CD8-positive, alpha-beta memory T cell (primary cell): ENCODE data around the gene KISS1. TPM values are rescaled to one million over a fixed set of nuclear protein-coding genes. Genes with fewer than 3 reads are reported as not detected.

ENCODE experiments used
- CTCF ChIA-PET: fragments of 350-600 bp; sonication (Branson Sonifier 250); formaldehyde crosslinking; loops from one replicate; lab custom pipeline; 2021; ENCODE audit warnings: antibody characterized with exemption; lab: Charles Lee
- POLR2A ChIA-PET: fragments of 350-600 bp; sonication (Branson Sonifier 250); formaldehyde crosslinking; loops from one replicate; lab custom pipeline; 2021; ENCODE audit warnings: antibody characterized with exemption; lab: Charles Lee
- DNase-seq, 5 donors: peaks; one replicate each; pipeline versions ENCODE4 v3.0.0 to v3.0.0-alpha.2; 2020 to 2022; ENCODE audit warnings: mixed read lengths in 1 of 5
- H3K27ac ChIP-seq: one replicate; pipeline ENCODE4 v1.7.0; 2013; ENCODE audit warnings: low read depth, mild to moderate bottlenecking, low read length, moderate library complexity
- H3K27me3 ChIP-seq: 2 replicates; pipeline ENCODE4 v1.7.0; 2013; ENCODE audit warnings: low read length, mild to moderate bottlenecking; ENCODE audit not compliant: insufficient read depth, poor library complexity, severe bottlenecking
- H3K36me3 ChIP-seq: 2 replicates; pipeline ENCODE4 v1.7.0; 2013; ENCODE audit warnings: mild to moderate bottlenecking, low read length, moderate library complexity; ENCODE audit not compliant: insufficient read depth
- H3K4me1 ChIP-seq: 2 replicates; pipeline ENCODE4 v1.7.0; 2013; ENCODE audit warnings: mild to moderate bottlenecking, low read length, moderate library complexity; ENCODE audit not compliant: insufficient read depth
- H3K4me3 ChIP-seq: 2 replicates; pipeline ENCODE4 v1.7.0; 2013; ENCODE audit warnings: mild to moderate bottlenecking, low read length
- H3K9me3 ChIP-seq: 2 replicates; pipeline ENCODE4 v1.7.0; 2013; ENCODE audit warnings: mild to moderate bottlenecking, low read length
- H3K27ac Mint-ChIP-seq, 8 donors: one replicate each; pipeline ENCODE4 v1.8.0; 2020 to 2021; ENCODE audit warnings: mixed read lengths in 8 of 8, mild to moderate bottlenecking in 6 of 8, inconsistent platforms in 3 of 8, moderate library complexity in 3 of 8
- H3K27me3 Mint-ChIP-seq, 2 donors: one replicate each; pipeline ENCODE4 v1.8.0; 2020 to 2021; ENCODE audit warnings: mixed read lengths in 2 of 2, mild to moderate bottlenecking in 1 of 2, moderate library complexity in 1 of 2
- H3K36me3 Mint-ChIP-seq, 3 donors: one replicate each; pipeline ENCODE4 v1.8.0; 2020 to 2021; ENCODE audit warnings: mixed read lengths in 3 of 3, inconsistent platforms in 1 of 3, mild to moderate bottlenecking in 1 of 3
- H3K4me1 Mint-ChIP-seq, 3 donors: one replicate each; pipeline ENCODE4 v1.8.0; 2020 to 2021; ENCODE audit warnings: mixed read lengths in 3 of 3, inconsistent platforms in 1 of 3, mild to moderate bottlenecking in 1 of 3
- H3K4me3 Mint-ChIP-seq, 7 donors: one replicate each; pipeline ENCODE4 v1.8.0; 2020 to 2021; ENCODE audit warnings: mixed read lengths in 7 of 7, mild to moderate bottlenecking in 6 of 7, moderate library complexity in 4 of 7, inconsistent platforms in 2 of 7
- H3K9me3 Mint-ChIP-seq, 5 donors: one replicate each; pipeline ENCODE4 v1.8.0; 2020 to 2022; ENCODE audit warnings: mixed read lengths in 5 of 5, mild to moderate bottlenecking in 3 of 5, moderate library complexity in 2 of 5, inconsistent platforms in 1 of 5
- polyA plus RNA-seq: library from polyadenylated mRNA; unstranded; fragments of 300-500 nt; fragmentation: Illumina TruSeq; gene quantifications from one replicate; pipeline ENCODE4 v1.2.3, GENCODE V29; 2021
- total RNA-seq, 2 experiments: library from RNA; stranded (reverse); gene quantifications; one replicate each; pipeline ENCODE4 v1.2.3, GENCODE V29; 2021

The KISS1 gene
- total and polyA plus RNA-seq, 3 experiments from 2014 or later = not detected

DNA sequence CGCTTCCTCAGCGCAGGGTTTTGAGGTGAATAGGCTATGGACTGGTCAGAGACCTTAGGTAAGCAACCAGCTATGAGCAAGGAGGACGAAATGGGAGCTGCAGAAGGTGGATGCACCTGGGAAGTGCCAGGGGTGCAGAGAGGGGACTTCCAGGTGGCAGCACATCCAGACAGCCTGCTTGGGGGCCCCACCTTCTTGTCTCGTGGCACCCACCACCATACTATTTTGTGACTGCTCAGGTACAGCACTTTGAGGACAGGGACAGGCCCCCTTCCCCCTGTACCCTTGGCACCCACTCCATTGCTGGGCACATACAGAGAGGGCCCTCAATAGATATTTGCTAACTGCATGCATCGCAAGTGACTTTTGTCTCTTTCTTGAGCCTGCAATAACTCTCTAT, 777 bp upstream of the KISS1 start:
- CTCF ChIA-PET = interaction anchor here (0.8 kb wide), 1 partner anchor 10 kb away, joined by 3 read pairs; no protein-coding TSS in a partner anchor
- H3K27ac ChIP-seq = no peak overlapping the region
- no peaks in the 10 kb centered on the region for H3K36me3 Mint-ChIP-seq
- H3K4me1 Mint-ChIP-seq = peaks cover 5 to 10% (median 8%) of the 10 kb centered on the region in 3 donors
- H3K4me1 ChIP-seq = no peaks in the 10 kb centered on the region
- H3K9me3 Mint-ChIP-seq = no peaks in the 10 kb centered on the region
- H3K4me3 Mint-ChIP-seq = no peak overlapping the region
- H3K27me3 ChIP-seq = peaks cover 6% of the 10 kb centered on the region
- H3K4me3 ChIP-seq = no peak overlapping the region
- no peaks in the 10 kb centered on the region for H3K36me3 ChIP-seq
- DNase-seq = no peak
- POLR2A ChIA-PET = no interaction called here
- no peaks in the 10 kb centered on the region for H3K9me3 ChIP-seq
- no peak overlapping the region for H3K27ac Mint-ChIP-seq
- peaks cover 11 to 45% of the 10 kb centered on the region in 2 donors for H3K27me3 Mint-ChIP-seq

GRCh38 chr1:204194771-204195170, 1.5 kb downstream of the KISS1 start:
- Histone ChIP-seq H3K4me1 (no peaks in the 10 kb centered on the region), H3K27me3 (peaks cover 11% of the 10 kb centered on the region), H3K36me3 (no peaks in the 10 kb centered on the region), H3K9me3 (no peaks in the 10 kb centered on the region), H3K4me3 (no peak overlapping the region), H3K27ac (no peak overlapping the region)
- H3K4me3 Mint-ChIP-seq = no peak overlapping the region
- DNase-seq = no peak
- ChIA-PET CTCF (interaction anchor here (4.5 kb wide), 1 partner anchor 12 kb away, joined by 15 read pairs; no protein-coding TSS in a partner anchor), POLR2A (no interaction called here)
- H3K27me3 Mint-ChIP-seq = peaks cover 26 to 52% of the 10 kb centered on the region in 2 donors
- no peaks in the 10 kb centered on the region for H3K36me3 Mint-ChIP-seq
- H3K9me3 Mint-ChIP-seq = no peaks in the 10 kb centered on the region
- peaks cover 11 to 22% (median 17%) of the 10 kb centered on the region in 3 donors for H3K4me1 Mint-ChIP-seq
- H3K27ac Mint-ChIP-seq = peak overlapping the region in 2 of 8 donors; percentile 17 to 61

DNA sequence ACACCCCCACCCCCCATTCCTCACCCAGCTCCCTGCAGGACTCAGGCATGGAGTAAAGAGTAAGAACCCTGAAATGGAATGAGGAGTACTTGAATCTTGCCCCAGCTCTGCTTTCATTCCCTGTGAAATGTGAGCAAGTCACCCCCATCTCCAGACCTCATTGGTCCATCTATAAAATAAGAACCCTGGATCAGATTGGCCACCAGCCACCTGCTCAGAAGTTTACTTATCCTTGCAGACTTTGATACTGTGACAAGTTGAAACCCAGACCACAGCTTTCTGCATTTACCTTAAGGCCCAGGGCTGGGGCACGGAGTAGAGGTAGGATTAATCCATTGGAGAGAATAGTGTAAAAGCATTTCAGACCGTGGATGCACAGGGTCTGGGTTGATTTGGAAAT, 2.2 kb downstream of the KISS1 start:
- peaks cover 14 to 26% (median 21%) of the 10 kb centered on the region in 3 donors for H3K4me1 Mint-ChIP-seq
- H3K27ac Mint-ChIP-seq = peak overlapping the region in 1 of 8 donors; percentile 35

DNA sequence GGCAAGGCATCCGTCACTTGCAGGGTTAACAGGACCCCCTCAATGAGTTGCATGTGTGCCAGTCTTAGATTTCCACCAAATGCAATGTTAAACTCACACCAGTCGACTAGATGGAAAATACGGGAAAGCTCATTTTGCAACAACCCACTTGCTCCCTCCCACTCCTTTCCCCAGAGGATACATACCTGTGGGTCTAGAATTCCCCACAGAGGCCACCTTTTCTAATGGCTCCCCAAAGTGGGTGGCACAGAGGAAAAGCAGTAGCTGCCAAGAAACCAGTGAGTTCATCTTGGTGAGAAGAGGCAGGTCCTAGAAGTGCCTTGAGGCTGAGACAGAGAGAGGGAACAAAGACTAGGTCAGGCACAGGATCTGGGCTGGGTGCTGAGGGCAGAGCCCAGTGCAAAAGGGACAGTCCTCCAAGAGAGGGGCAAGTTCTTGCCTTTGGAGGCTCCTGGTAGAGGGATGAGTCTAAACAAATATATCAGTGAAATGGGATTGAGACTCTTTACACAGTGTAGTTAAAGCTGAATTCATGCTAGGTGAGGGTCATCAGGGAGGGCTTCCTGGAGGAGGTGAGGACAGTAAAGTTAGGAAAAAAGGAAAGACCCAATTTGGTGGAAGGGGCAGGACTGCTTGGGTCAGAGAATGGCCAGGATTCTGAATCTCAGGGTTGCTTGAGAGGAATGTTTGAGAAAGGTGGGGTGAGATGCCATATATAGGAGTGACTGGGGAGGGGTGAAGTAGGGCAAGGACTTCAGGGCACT, 3.5 kb downstream of the KISS1 start:
- no peaks in the 10 kb centered on the region for H3K36me3 ChIP-seq
- CTCF ChIA-PET = interaction anchor here (1.6 to 4.5 kb wide), 2 partner anchors 14 to 170 kb away, joined by 3 to 15 read pairs; no protein-coding TSS in a partner anchor
- Mint-ChIP-seq H3K36me3 (no peaks in the 10 kb centered on the region), H3K27me3 (peaks cover 30 to 59% of the 10 kb centered on the region in 2 donors), H3K9me3 (no peaks in the 10 kb centered on the region), H3K4me3 (no peak overlapping the region), H3K4me1 (peaks cover 14 to 31% (median 24%) of the 10 kb centered on the region in 3 donors), H3K27ac (peak overlapping the region in 2 of 8 donors; percentile 31 to 39)
- POLR2A ChIA-PET = no interaction called here
- DNase-seq = no peak
- H3K4me3 ChIP-seq = no peak overlapping the region
- H3K9me3 ChIP-seq = no peaks in the 10 kb centered on the region
- no peak overlapping the region for H3K27ac ChIP-seq
- peaks cover 15% of the 10 kb centered on the region for H3K27me3 ChIP-seq
- no peaks in the 10 kb centered on the region for H3K4me1 ChIP-seq

More for the DNA sequence above, 2.2 kb downstream of the KISS1 start:
- no peak overlapping the region for H3K4me3 ChIP-seq
- Mint-ChIP-seq H3K27me3 (peaks cover 31 to 55% of the 10 kb centered on the region in 2 donors), H3K4me3 (no peak overlapping the region), H3K9me3 (no peaks in the 10 kb centered on the region), H3K36me3 (no peaks in the 10 kb centered on the region)
- ChIA-PET POLR2A (no interaction called here), CTCF (interaction anchor here (1.6 to 4.5 kb wide), 2 partner anchors 12 to 169 kb away, joined by 3 to 15 read pairs; no protein-coding TSS in a partner anchor)
- no peaks in the 10 kb centered on the region for H3K4me1 ChIP-seq
- no peaks in the 10 kb centered on the region for H3K9me3 ChIP-seq
- H3K36me3 ChIP-seq = no peaks in the 10 kb centered on the region
- no peak for DNase-seq
- peaks cover 15% of the 10 kb centered on the region for H3K27me3 ChIP-seq
- no peak overlapping the region for H3K27ac ChIP-seq

GRCh38 chr1:204192046-204192445, 4.2 kb downstream of the KISS1 start:
- Mint-ChIP-seq H3K27ac (no peak overlapping the region), H3K4me3 (no peak overlapping the region), H3K36me3 (no peaks in the 10 kb centered on the region), H3K27me3 (peaks cover 32 to 63% of the 10 kb centered on the region in 2 donors), H3K4me1 (peaks cover 14 to 31% (median 24%) of the 10 kb centered on the region in 3 donors), H3K9me3 (no peaks in the 10 kb centered on the region)
- POLR2A ChIA-PET = no interaction called here
- H3K4me1 ChIP-seq = no peaks in the 10 kb centered on the region
- DNase-seq = no peak
- no peaks in the 10 kb centered on the region for H3K36me3 ChIP-seq
- H3K4me3 ChIP-seq = no peak overlapping the region
- H3K27ac ChIP-seq = no peak overlapping the region
- peaks cover 16% of the 10 kb centered on the region for H3K27me3 ChIP-seq
- CTCF ChIA-PET = interaction anchor here (4.5 kb wide), 1 partner anchor 14 kb away, joined by 15 read pairs; no protein-coding TSS in a partner anchor
- H3K9me3 ChIP-seq = no peaks in the 10 kb centered on the region

- peaks cover 20% of the 10 kb centered on the region for H3K27me3 ChIP-seq
- H3K9me3 Mint-ChIP-seq = no peaks in the 10 kb centered on the region
- H3K4me3 ChIP-seq = no peak overlapping the region
- no peak for DNase-seq
- ChIA-PET POLR2A (no interaction called here), CTCF (interaction anchor here (0.9 to 4.5 kb wide), 2 partner anchors 15 to 172 kb away, joined by 3 to 15 read pairs; no protein-coding TSS in a partner anchor)
- no peak overlapping the region for H3K4me3 Mint-ChIP-seq
- no peak overlapping the region for H3K27ac Mint-ChIP-seq
- H3K9me3 ChIP-seq = no peaks in the 10 kb centered on the region
- H3K36me3 Mint-ChIP-seq = no peaks in the 10 kb centered on the region
- no peaks in the 10 kb centered on the region for H3K36me3 ChIP-seq
- H3K27ac ChIP-seq = no peak overlapping the region
- H3K4me1 ChIP-seq = no peaks in the 10 kb centered on the region
- H3K27me3 Mint-ChIP-seq = peaks cover 35 to 68% of the 10 kb centered on the region in 2 donors
- H3K4me1 Mint-ChIP-seq = peaks cover 14 to 31% (median 22%) of the 10 kb centered on the region in 3 donors
These were observed 4.8 kb downstream of the KISS1 start for GRCh38 chr1:204191456-204191855.

GRCh38 chr1:204190212-204191211, 5.8 kb downstream of the KISS1 start:
- no peaks in the 10 kb centered on the region for H3K4me1 ChIP-seq
- peaks cover 40 to 68% of the 10 kb centered on the region in 2 donors for H3K27me3 Mint-ChIP-seq
- no peaks in the 10 kb centered on the region for H3K36me3 ChIP-seq
- POLR2A ChIA-PET = no interaction called here
- H3K27me3 ChIP-seq = peaks cover 20% of the 10 kb centered on the region
- CTCF ChIA-PET = interaction anchor here (0.9 to 4.5 kb wide), 2 partner anchors 16 to 173 kb away, joined by 3 to 15 read pairs; no protein-coding TSS in a partner anchor
- H3K4me3 ChIP-seq = no peak overlapping the region
- H3K9me3 Mint-ChIP-seq = no peaks in the 10 kb centered on the region
- peak overlapping the region in 6 of 7 donors; percentile 4 to 61 (median 50) for H3K4me3 Mint-ChIP-seq
- peak in 2 of 5 donors; percentile 18 to 35 for DNase-seq
- H3K27ac Mint-ChIP-seq = peak overlapping the region in 3 of 8 donors; percentile 72 to 89 (median 77)
- H3K4me1 Mint-ChIP-seq = peaks cover 14 to 31% (median 22%) of the 10 kb centered on the region in 3 donors
- no peaks in the 10 kb centered on the region for H3K9me3 ChIP-seq
- H3K27ac ChIP-seq = no peak overlapping the region
- H3K36me3 Mint-ChIP-seq = no peaks in the 10 kb centered on the region
